HepG2 (cell line): ENCODE data around the gene CDHR5. TPM values are rescaled to one million over a fixed set of nuclear protein-coding genes. Genes with fewer than 3 reads are reported as not detected.
A peak's percentile ranks its signal among the peaks of the same experiment; 100 is the strongest.

Source experiments
- ARNTL ChIP-seq: sonication (generic); formaldehyde crosslinking; IDR thresholded peaks from 2 replicates; pipeline ENCODE4 v1.4.0; 2020; ENCODE audit warnings: mild to moderate bottlenecking, missing genetic modification reagents
- ATF7-NPFF ChIP-seq: sonication (generic); formaldehyde crosslinking; IDR thresholded peaks from 2 replicates; pipeline ENCODE4 v1.8.1; 2023; ENCODE audit warnings: mild to moderate bottlenecking, low read depth, missing genetic modification reagents, moderate library complexity
- FOXJ3 ChIP-seq: sonication (generic); formaldehyde crosslinking; IDR thresholded peaks from 2 replicates; pipeline ENCODE4 v1.4.0; 2020; ENCODE audit warnings: missing genetic modification reagents, mild to moderate bottlenecking, borderline replicate concordance
- HDAC2 ChIP-seq: sonication (generic); formaldehyde crosslinking; IDR thresholded peaks from 2 replicates; pipeline ENCODE4 v1.4.0; 2020; ENCODE audit warnings: missing genetic modification reagents
- HOXD1 ChIP-seq: sonication (generic); formaldehyde crosslinking; IDR thresholded peaks from 2 replicates; pipeline ENCODE4 v1.5.0; 2020; ENCODE audit warnings: missing genetic modification reagents
- IRX3 ChIP-seq: sonication (generic); formaldehyde crosslinking; IDR thresholded peaks from 2 replicates; pipeline ENCODE4 v1.8.1; 2023; ENCODE audit warnings: mild to moderate bottlenecking, low read depth, missing genetic modification reagents, borderline replicate concordance
- KDM5B ChIP-seq: sonication (generic); formaldehyde crosslinking; IDR thresholded peaks from 2 replicates; pipeline ENCODE4 v1.4.0; 2020; ENCODE audit warnings: missing genetic modification reagents, mild to moderate bottlenecking, borderline replicate concordance
- KLF16 ChIP-seq, 2 experiments: sonication (generic) in 1 of 2; formaldehyde crosslinking in 1 of 2; IDR thresholded peaks; 2 replicates each; pipeline versions ENCODE4 v1.6.1 to v1.8.0; 2016 to 2023; ENCODE audit warnings: missing genetic modification reagents in 2 of 2, missing compliant biosample characterization in 1 of 2
- MATR3 ChIP-seq: sonication (generic); formaldehyde crosslinking; IDR thresholded peaks from 2 replicates; pipeline ENCODE4 v1.4.0; 2020; ENCODE audit warnings: missing genetic modification reagents
- NFKBIZ ChIP-seq: IDR thresholded peaks from 2 replicates; pipeline ENCODE4 v1.6.1; 2018; ENCODE audit warnings: missing genetic modification reagents, missing compliant biosample characterization
- PLRG1 ChIP-seq: fragments of 450-650 bp; conservative IDR thresholded peaks from 2 replicates; pipeline ENCODE4 v1.6.1; 2016
- RBFOX2 ChIP-seq: fragments of 200-400 bp; formaldehyde crosslinking; IDR thresholded peaks from 2 replicates; pipeline ENCODE4 v1.6.1; 2017; ENCODE audit warnings: low read depth, mild to moderate bottlenecking, low read length
- RFX3 ChIP-seq: IDR thresholded peaks from 2 replicates; pipeline ENCODE4 v1.6.1; 2016; ENCODE audit warnings: missing biosample characterization, missing genetic modification reagents
- RORA ChIP-seq: sonication (generic); formaldehyde crosslinking; IDR thresholded peaks from 2 replicates; pipeline ENCODE4 v1.5.0; 2020; ENCODE audit warnings: mild to moderate bottlenecking, missing genetic modification reagents, moderate library complexity
- YEATS2 ChIP-seq: sonication (generic); formaldehyde crosslinking; IDR thresholded peaks from 2 replicates; pipeline ENCODE4 v1.4.0; 2020; ENCODE audit warnings: missing genetic modification reagents, borderline replicate concordance
- ZFP1 ChIP-seq: IDR thresholded peaks from 2 replicates; pipeline ENCODE4 v1.6.1; 2016
- ZFP62 ChIP-seq: sonication (generic); formaldehyde crosslinking; IDR thresholded peaks from 2 replicates; pipeline ENCODE4 v1.4.0; 2020; ENCODE audit warnings: missing genetic modification reagents
- ZNF224 ChIP-seq: sonication (generic); formaldehyde crosslinking; IDR thresholded peaks from 2 replicates; pipeline ENCODE4 v1.5.0; 2020; ENCODE audit warnings: mild to moderate bottlenecking, missing genetic modification reagents
- ZNF326 ChIP-seq: sonication (generic); formaldehyde crosslinking; IDR thresholded peaks from 2 replicates; pipeline ENCODE4 v1.4.0; 2020; ENCODE audit warnings: missing genetic modification reagents, borderline replicate concordance
- ZNF547 ChIP-seq: sonication (generic); formaldehyde crosslinking; IDR thresholded peaks from 2 replicates; pipeline ENCODE4 v1.5.1; 2020; ENCODE audit warnings: mild to moderate bottlenecking, missing genetic modification reagents
- ZNF652 ChIP-seq: IDR thresholded peaks from 2 replicates; pipeline ENCODE4 v1.6.1; 2016; ENCODE audit warnings: low read depth, borderline replicate concordance
- ZNF788 ChIP-seq: sonication (generic); formaldehyde crosslinking; IDR thresholded peaks from 2 replicates; pipeline ENCODE4 v1.5.0; 2020; ENCODE audit warnings: mild to moderate bottlenecking, missing genetic modification reagents, borderline replicate concordance
- polyA plus RNA-seq, 8 experiments: library from polyadenylated mRNA; depleted of rRNA in 3 of 8; stranded (reverse) in 7 of 8; unstranded in 1 of 8; fragments of >200 nt; fragmentation: Illumina TruSeq in 4 of 8; extraction: Trizol in 4 of 8; gene quantifications; 2 replicates each; pipeline versions ENCODE4 v1.2.1 to v1.2.3, GENCODE V29; 2011 to 2016; ENCODE audit warnings: low read depth in 4 of 8, missing spikeins in 1 of 8, mixed read lengths in 1 of 8; ENCODE audit not compliant: insufficient read depth in 1 of 8
- total RNA-seq, 5 experiments: library from RNA; depleted of rRNA; stranded (reverse); fragments of >200 nt; fragmentation: Illumina TruSeq; extraction: Trizol; gene quantifications; 2 replicates each; pipeline ENCODE4 v1.2.3, GENCODE V29; 2016; ENCODE audit warnings: low read depth in 1 of 5
- TF ChIP-seq, protein P1 (sequence below): sonication (generic); formaldehyde crosslinking; IDR thresholded peaks from 2 replicates; pipeline ENCODE4 v1.4.0; 2020; ENCODE audit warnings: mild to moderate bottlenecking, missing genetic modification reagents, borderline replicate concordance
- TF ChIP-seq, protein P2 (sequence below): sonication (generic); formaldehyde crosslinking; conservative IDR thresholded peaks from 2 replicates; pipeline ENCODE4 v1.4.0; 2020; ENCODE audit warnings: missing genetic modification reagents
- TF ChIP-seq, protein P3 (sequence below): sonication (generic); formaldehyde crosslinking; IDR thresholded peaks from 2 replicates; pipeline ENCODE4 v1.4.0; 2020; ENCODE audit warnings: missing genetic modification reagents

The CDHR5 gene
- total and polyA plus RNA-seq, 2 of the 13 experiments (the other 11 are each of a cell fraction or from before 2014, with no cell fraction given): 0.46 to 0.71 TPM

DNA sequence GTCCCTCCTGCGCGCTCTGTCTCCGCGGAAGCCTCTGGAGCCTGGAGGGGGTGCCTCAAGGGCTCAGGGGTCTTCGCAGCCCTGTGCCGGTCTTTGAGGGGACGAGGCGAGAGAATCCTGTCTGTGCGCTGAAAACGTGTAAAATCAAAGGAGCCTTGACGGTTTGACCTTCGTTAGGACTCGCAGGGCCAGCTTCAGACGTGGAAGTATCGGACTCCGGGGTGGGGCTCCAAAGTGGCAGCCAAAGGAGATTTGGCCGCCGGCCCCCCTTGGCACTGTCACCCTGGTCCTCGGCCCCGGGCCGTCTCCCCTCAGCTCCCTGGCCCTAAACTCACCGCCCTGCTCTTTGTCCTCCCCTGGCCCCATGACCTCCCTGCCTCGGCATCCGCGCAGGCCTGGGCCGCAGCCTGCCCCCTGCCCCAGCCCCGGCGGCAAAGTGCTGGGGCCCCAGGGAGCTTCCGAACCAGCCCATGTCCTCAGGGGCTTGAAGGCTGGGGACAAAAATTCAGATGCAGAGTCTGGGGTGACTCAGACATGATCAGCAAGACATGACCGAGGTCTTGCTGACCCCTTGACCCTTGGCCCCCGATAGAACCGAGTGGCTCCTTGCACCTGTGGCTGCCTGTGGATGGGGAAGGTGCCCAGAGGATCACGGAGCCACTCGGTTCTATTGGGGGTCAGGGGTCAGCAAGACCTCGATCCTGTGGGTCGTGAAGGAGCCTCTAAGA is 55.4 kb downstream of the CDHR5 start (continued):
- TF ChIP-seq NFKBIZ (no peak), RFX3 (CRISPR knock-in tag) (no peak), KDM5B (0 out of 2 replicates have a peak, but pooled peaks have one; percentile 5), ZNF652 (CRISPR knock-in tag) (no peak), ZFP62 (CRISPR knock-in tag) (no peak), KLF16 (CRISPR knock-in tag; IDR thresholded peaks at IDR 0.05) (no peak), ATF7-NPFF (peak; percentile 17; the same call in 1 of the 2 replicates), ZNF326 (CRISPR knock-in tag) (no peak), ZNF547 (CRISPR knock-in tag) (0 out of 2 replicates have a peak, but pooled peaks have one; percentile 59), ZNF788 (CRISPR knock-in tag) (no peak), ARNTL (CRISPR knock-in tag) (no peak), RBFOX2 (peak; percentile 53), FOXJ3 (CRISPR knock-in tag) (0 out of 2 replicates have a peak, but pooled peaks have one; percentile 13), HOXD1 (CRISPR knock-in tag) (no peak), PLRG1 (no peak), HDAC2 (CRISPR knock-in tag) (no peak), ZNF224 (CRISPR knock-in tag) (peak; percentile 21; the same call in 1 of the 2 replicates), RORA (CRISPR knock-in tag) (no peak), MATR3 (CRISPR knock-in tag) (no peak), YEATS2 (no peak), IRX3 (CRISPR knock-in tag) (no peak), ZFP1 (no peak)
- TF ChIP-seq, protein P1, sequence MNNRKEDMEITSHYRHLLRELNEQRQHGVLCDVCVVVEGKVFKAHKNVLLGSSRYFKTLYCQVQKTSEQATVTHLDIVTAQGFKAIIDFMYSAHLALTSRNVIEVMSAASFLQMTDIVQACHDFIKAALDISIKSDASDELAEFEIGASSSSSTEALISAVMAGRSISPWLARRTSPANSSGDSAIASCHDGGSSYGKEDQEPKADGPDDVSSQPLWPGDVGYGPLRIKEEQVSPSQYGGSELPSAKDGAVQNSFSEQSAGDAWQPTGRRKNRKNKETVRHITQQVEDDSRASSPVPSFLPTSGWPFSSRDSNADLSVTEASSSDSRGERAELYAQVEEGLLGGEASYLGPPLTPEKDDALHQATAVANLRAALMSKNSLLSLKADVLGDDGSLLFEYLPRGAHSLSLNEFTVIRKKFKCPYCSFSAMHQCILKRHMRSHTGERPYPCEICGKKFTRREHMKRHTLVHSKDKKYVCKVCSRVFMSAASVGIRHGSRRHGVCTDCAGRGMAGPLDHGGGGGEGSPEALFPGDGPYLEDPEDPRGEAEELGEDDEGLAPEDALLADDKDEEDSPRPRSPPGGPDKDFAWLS (CRISPR knock-in tag): 0 out of 2 replicates have a peak, but pooled peaks have one; percentile 79
- TF ChIP-seq, protein P2, sequence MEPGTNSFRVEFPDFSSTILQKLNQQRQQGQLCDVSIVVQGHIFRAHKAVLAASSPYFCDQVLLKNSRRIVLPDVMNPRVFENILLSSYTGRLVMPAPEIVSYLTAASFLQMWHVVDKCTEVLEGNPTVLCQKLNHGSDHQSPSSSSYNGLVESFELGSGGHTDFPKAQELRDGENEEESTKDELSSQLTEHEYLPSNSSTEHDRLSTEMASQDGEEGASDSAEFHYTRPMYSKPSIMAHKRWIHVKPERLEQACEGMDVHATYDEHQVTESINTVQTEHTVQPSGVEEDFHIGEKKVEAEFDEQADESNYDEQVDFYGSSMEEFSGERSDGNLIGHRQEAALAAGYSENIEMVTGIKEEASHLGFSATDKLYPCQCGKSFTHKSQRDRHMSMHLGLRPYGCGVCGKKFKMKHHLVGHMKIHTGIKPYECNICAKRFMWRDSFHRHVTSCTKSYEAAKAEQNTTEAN (CRISPR knock-in tag): no peak
- TF ChIP-seq, protein P3, sequence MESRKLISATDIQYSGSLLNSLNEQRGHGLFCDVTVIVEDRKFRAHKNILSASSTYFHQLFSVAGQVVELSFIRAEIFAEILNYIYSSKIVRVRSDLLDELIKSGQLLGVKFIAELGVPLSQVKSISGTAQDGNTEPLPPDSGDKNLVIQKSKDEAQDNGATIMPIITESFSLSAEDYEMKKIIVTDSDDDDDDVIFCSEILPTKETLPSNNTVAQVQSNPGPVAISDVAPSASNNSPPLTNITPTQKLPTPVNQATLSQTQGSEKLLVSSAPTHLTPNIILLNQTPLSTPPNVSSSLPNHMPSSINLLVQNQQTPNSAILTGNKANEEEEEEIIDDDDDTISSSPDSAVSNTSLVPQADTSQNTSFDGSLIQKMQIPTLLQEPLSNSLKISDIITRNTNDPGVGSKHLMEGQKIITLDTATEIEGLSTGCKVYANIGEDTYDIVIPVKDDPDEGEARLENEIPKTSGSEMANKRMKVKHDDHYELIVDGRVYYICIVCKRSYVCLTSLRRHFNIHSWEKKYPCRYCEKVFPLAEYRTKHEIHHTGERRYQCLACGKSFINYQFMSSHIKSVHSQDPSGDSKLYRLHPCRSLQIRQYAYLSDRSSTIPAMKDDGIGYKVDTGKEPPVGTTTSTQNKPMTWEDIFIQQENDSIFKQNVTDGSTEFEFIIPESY: no peak
